Panc1 (cell line): ENCODE results near the gene GRAMD2A. TPM values are rescaled to one million over a fixed set of nuclear protein-coding genes. Genes with fewer than 3 reads are reported as not detected.

ENCODE experiments used
- ATAC-seq: fragments of 200-7000 bp; cut with Tn5 transposase; 2 replicates; pipeline ENCODE4 v1.9.1; 2020; ENCODE audit warnings: mild to moderate bottlenecking, moderate library complexity
- BruUV-seq: library from RNA; stranded (reverse); fragments of 400-500 nt; replicated peaks from 2 replicates; lab custom pipeline; 2021; lab: Mats Ljungman, UMichigan
- CTCF ChIA-PET: fragments of 300-600 bp; sonication (Branson Sonifier 250); formaldehyde crosslinking; loops from one replicate; lab custom pipeline; 2022; ENCODE audit warnings: antibody characterized with exemption; lab: Charles Lee
- POLR2A ChIA-PET: fragments of 300-600 bp; sonication (Branson Sonifier 250); formaldehyde crosslinking; loops from one replicate; lab custom pipeline; 2022; ENCODE audit warnings: antibody characterized with exemption; lab: Charles Lee
- DNase-seq: peaks from one replicate; pipeline ENCODE4 v3.0.0-alpha.2; 2010; ENCODE audit warnings: low read depth, low spot score
- H3K27ac ChIP-seq: 2 replicates; pipeline ENCODE4 v1.5.1; 2011; ENCODE audit warnings: mild to moderate bottlenecking, low read length, inconsistent platforms
- H3K27me3 ChIP-seq: fragments of 200-500 bp; sonication (Bioruptor generic); 2 replicates; pipeline ENCODE4 v1.6.0; 2014; ENCODE audit warnings: low read length, inconsistent platforms; ENCODE audit not compliant: control insufficient read depth, insufficient read depth
- H3K36me3 ChIP-seq: fragments of 200-500 bp; sonication (Bioruptor generic); 2 replicates; pipeline ENCODE4 v1.5.1; 2014; ENCODE audit warnings: inconsistent platforms, mild to moderate bottlenecking, low read length, moderate library complexity; ENCODE audit not compliant: control insufficient read depth, insufficient read depth
- H3K4me1 ChIP-seq: 2 replicates; pipeline ENCODE4 v1.5.1; 2011; ENCODE audit warnings: inconsistent platforms, mild to moderate bottlenecking, low read length, moderate library complexity; ENCODE audit not compliant: control insufficient read depth, insufficient read depth
- H3K4me3 ChIP-seq, 2 experiments: 2 replicates each; pipeline ENCODE4 v1.5.1; 2011 to 2012; ENCODE audit warnings: low read depth in 2 of 2, low read length in 2 of 2, mild to moderate bottlenecking in 2 of 2, inconsistent platforms in 1 of 2, moderate library complexity in 1 of 2
- H3K9me3 ChIP-seq: fragments of 200-500 bp; sonication (Bioruptor generic); 2 replicates; pipeline ENCODE4 v1.5.1; 2014; ENCODE audit warnings: low read depth, mild to moderate bottlenecking, inconsistent platforms, low read length, moderate library complexity; ENCODE audit not compliant: control insufficient read depth, insufficient read depth
- POLR2AphosphoS5 ChIP-seq: IDR thresholded peaks from 2 replicates; pipeline ENCODE4 v1.6.1; 2012; ENCODE audit warnings: mild to moderate bottlenecking, low read depth, low read length, moderate library complexity
- SIN3A ChIP-seq: IDR thresholded peaks from 2 replicates; pipeline ENCODE4 v1.6.1; 2012; ENCODE audit warnings: low read depth, mild to moderate bottlenecking, low read length, moderate library complexity, borderline replicate concordance; ENCODE audit not compliant: insufficient read depth
- TCF7L2 ChIP-seq: IDR thresholded peaks from 2 replicates; pipeline ENCODE4 v1.6.1; 2011; ENCODE audit warnings: mild to moderate bottlenecking, low read depth, low read length, inconsistent platforms
- in situ Hi-C: cut with HindIII; loops from 2 replicates; pipeline ENCODE4 v1.10.0; 2016; ENCODE audit warnings: low sequenced_read_pairs, low pct_unique_long_range_greater_than_20kb
- intact Hi-C: fragments of 100-400 bp; cut with micrococcal nuclease; formaldehyde crosslinking; loops from one replicate; pipeline ENCODE4 v1.10.0; 2022; ENCODE audit not compliant: unreplicated experiment
- total RNA-seq: library from RNA; stranded (reverse); gene quantifications from one replicate; pipeline ENCODE4 v1.2.1, GENCODE V29; 2021; ENCODE audit not compliant: unreplicated experiment
- TF ChIP-seq, protein P1 (sequence below), 2 experiments: IDR thresholded peaks; 2 replicates each; pipeline ENCODE4 v1.6.1; 2011 to 2012; ENCODE audit warnings: low read depth in 2 of 2, control low read depth in 1 of 2, low read length in 1 of 2, mild to moderate bottlenecking in 1 of 2, moderate library complexity in 1 of 2; ENCODE audit not compliant: insufficient read depth in 1 of 2
- TF ChIP-seq, protein P2 (sequence below): fragments of 450-650 bp; IDR thresholded peaks from 2 replicates; pipeline ENCODE4 v1.5.1; 2017; ENCODE audit warnings: mild to moderate bottlenecking

GRAMD2A gene
- total RNA-seq, 1 experiment from 2014 or later = 1.3 TPM

GRCh38 chr15:72155635-72156616 is 41.7 kb downstream of the GRAMD2A start:
- ChIA-PET CTCF (interaction anchor here (0.6 to 1.7 kb wide), 6 partner anchors 23 to 692 kb away, joined by 3 to 15 read pairs (median 3); no protein-coding TSS in a partner anchor), POLR2A (no interaction called here)
- in situ Hi-C loops (no loop called here), intact Hi-C loops (loop anchor here (5.0 to 10.0 kb wide), 2 partner anchors 354 to 411 kb away; no protein-coding TSS in a partner anchor)
- no peak for TF ChIP-seq SIN3A
- no peak for TF ChIP-seq TCF7L2
- TF ChIP-seq POLR2AphosphoS5 = no peak
- TF ChIP-seq, protein P1, sequence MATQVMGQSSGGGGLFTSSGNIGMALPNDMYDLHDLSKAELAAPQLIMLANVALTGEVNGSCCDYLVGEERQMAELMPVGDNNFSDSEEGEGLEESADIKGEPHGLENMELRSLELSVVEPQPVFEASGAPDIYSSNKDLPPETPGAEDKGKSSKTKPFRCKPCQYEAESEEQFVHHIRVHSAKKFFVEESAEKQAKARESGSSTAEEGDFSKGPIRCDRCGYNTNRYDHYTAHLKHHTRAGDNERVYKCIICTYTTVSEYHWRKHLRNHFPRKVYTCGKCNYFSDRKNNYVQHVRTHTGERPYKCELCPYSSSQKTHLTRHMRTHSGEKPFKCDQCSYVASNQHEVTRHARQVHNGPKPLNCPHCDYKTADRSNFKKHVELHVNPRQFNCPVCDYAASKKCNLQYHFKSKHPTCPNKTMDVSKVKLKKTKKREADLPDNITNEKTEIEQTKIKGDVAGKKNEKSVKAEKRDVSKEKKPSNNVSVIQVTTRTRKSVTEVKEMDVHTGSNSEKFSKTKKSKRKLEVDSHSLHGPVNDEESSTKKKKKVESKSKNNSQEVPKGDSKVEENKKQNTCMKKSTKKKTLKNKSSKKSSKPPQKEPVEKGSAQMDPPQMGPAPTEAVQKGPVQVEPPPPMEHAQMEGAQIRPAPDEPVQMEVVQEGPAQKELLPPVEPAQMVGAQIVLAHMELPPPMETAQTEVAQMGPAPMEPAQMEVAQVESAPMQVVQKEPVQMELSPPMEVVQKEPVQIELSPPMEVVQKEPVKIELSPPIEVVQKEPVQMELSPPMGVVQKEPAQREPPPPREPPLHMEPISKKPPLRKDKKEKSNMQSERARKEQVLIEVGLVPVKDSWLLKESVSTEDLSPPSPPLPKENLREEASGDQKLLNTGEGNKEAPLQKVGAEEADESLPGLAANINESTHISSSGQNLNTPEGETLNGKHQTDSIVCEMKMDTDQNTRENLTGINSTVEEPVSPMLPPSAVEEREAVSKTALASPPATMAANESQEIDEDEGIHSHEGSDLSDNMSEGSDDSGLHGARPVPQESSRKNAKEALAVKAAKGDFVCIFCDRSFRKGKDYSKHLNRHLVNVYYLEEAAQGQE (IDR thresholded peaks at IDR 0.05; ENCODE audit: insufficient read depth in 1 of 2, low read depth in 2 of 2, low read length in 1 of 2) = no peak
- TF ChIP-seq, protein P2, sequence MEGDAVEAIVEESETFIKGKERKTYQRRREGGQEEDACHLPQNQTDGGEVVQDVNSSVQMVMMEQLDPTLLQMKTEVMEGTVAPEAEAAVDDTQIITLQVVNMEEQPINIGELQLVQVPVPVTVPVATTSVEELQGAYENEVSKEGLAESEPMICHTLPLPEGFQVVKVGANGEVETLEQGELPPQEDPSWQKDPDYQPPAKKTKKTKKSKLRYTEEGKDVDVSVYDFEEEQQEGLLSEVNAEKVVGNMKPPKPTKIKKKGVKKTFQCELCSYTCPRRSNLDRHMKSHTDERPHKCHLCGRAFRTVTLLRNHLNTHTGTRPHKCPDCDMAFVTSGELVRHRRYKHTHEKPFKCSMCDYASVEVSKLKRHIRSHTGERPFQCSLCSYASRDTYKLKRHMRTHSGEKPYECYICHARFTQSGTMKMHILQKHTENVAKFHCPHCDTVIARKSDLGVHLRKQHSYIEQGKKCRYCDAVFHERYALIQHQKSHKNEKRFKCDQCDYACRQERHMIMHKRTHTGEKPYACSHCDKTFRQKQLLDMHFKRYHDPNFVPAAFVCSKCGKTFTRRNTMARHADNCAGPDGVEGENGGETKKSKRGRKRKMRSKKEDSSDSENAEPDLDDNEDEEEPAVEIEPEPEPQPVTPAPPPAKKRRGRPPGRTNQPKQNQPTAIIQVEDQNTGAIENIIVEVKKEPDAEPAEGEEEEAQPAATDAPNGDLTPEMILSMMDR = peak; percentile 90
- Histone ChIP-seq H3K4me3 (peak overlapping the region; percentile 45 to 72), H3K27me3 (no peaks in the 10 kb centered on the region), H3K9me3 (no peaks in the 10 kb centered on the region), H3K4me1 (peaks cover 8% of the 10 kb centered on the region), H3K36me3 (no peaks in the 10 kb centered on the region), H3K27ac (peak overlapping the region; percentile 32; the same call in 1 of the 2 replicates)
- peak; percentile 98 for ATAC-seq
- BruUV-seq = no TSS peak
- peak; percentile 81 for DNase-seq

DNA sequence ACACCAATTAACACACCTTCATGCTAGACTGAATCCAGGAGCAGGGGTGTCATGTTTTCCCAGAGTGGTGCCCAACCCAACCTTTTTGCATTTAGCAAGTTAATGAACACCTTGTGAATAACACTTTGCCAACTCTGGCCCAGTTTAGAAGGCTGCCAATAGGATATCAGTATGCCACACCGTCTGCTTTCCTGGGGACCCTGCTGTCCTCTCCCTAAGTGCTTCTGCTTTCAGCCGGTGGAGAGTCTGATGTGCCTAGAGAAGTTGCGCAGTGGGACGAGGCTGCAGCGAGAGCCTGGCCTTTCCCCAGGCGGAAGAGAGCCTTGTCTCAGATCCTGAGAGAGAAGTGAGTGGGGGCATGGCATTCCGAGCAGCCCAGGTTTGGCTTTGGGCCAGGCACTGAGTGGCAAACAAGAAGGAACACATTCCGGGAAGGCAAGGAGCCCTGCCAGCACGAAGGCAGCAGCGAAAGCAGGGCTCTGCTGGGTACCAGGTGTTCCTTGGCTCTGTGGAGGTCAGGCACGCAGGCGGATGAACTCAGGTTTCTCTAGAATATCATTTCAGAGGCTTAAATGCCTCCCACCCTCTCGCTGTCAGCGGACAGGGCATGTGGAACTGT is 42.5 kb downstream of the GRAMD2A start:
- peaks cover 8% of the 10 kb centered on the region for H3K4me1 ChIP-seq
- H3K27ac ChIP-seq = peak overlapping the region; percentile 32; the same call in 1 of the 2 replicates
- in situ Hi-C loops (no loop called here), intact Hi-C loops (loop anchor here (5.0 to 10.0 kb wide), 2 partner anchors 353 to 410 kb away; no protein-coding TSS in a partner anchor)
- peak; percentile 42 for ATAC-seq
- H3K36me3 ChIP-seq = no peaks in the 10 kb centered on the region
- no peaks in the 10 kb centered on the region for H3K9me3 ChIP-seq
- H3K27me3 ChIP-seq = no peaks in the 10 kb centered on the region
- POLR2A ChIA-PET = no interaction called here
- peak overlapping the region; percentile 45 to 72 for H3K4me3 ChIP-seq
- no TSS peak for BruUV-seq
- TF ChIP-seq TCF7L2 (no peak), POLR2AphosphoS5 (no peak), SIN3A (no peak)
- TF ChIP-seq, protein P2 = no peak
- TF ChIP-seq, protein P1 (IDR thresholded peaks at IDR 0.05; ENCODE audit: insufficient read depth in 1 of 2, low read depth in 2 of 2, low read length in 1 of 2) = no peak
- no peak for DNase-seq
- CTCF ChIA-PET = interaction anchor here (0.6 kb wide), 1 partner anchor 371 kb away, joined by 3 read pairs; no protein-coding TSS in a partner anchor
